Stimulated activated CD8-positive, alpha-beta memory T cell treated with anti-CD3 and anti-CD28 coated beads, Interleukin-7, amount 100 ng/mL, for 48 hours (primary cell): ENCODE data around the gene PACRG.

ENCODE experiments used
- DNase-seq, 2 donors: peaks; one replicate each; pipeline ENCODE4 v3.0.0-alpha.2; 2020; ENCODE audit warnings: low read depth in 1 of 2; ENCODE audit errors: extremely low read depth in 1 of 2

Gene PACRG

GRCh38 chr6:163063561-163063960 lies 335.8 kb downstream of the PACRG start:
- no peak for DNase-seq

- no peak for DNase-seq
Measured at GRCh38 chr6:163064397-163064796, 336.6 kb downstream of the PACRG start.

- no peak for DNase-seq
Measured at GRCh38 chr6:163066200-163066599, 338.4 kb downstream of the PACRG start.

GRCh38 chr6:163077134-163077533 lies 349.4 kb downstream of the PACRG start:
- DNase-seq, result no peak

GRCh38 chr6:163078712-163079111 lies 350.9 kb downstream of the PACRG start:
- no peak for DNase-seq

- no peak for DNase-seq
Measured at GRCh38 chr6:163080228-163080627, 352.5 kb downstream of the PACRG start.

- no peak for DNase-seq
Measured at GRCh38 chr6:163083141-163083540, 355.4 kb downstream of the PACRG start.

GRCh38 chr6:163085426-163085825 lies 357.7 kb downstream of the PACRG start:
- DNase-seq, result no peak

- no peak for DNase-seq
Measured at GRCh38 chr6:163085861-163086623, 358.3 kb downstream of the PACRG start.

- DNase-seq, result no peak
Measured at GRCh38 chr6:163086624-163086920, 358.8 kb downstream of the PACRG start.

GRCh38 chr6:163087981-163088380 lies 360.2 kb downstream of the PACRG start:
- DNase-seq, result no peak

- DNase-seq, result no peak
Measured at GRCh38 chr6:163092876-163093275, 365.1 kb downstream of the PACRG start.

GRCh38 chr6:163094881-163095280 lies 367.1 kb downstream of the PACRG start:
- no peak for DNase-seq

- no peak for DNase-seq
Measured at GRCh38 chr6:163095401-163095800, 367.6 kb downstream of the PACRG start.

GRCh38 chr6:163098827-163099479 lies 371.2 kb downstream of the PACRG start:
- no peak for DNase-seq

GRCh38 chr6:163099621-163100171 lies 371.9 kb downstream of the PACRG start:
- no peak for DNase-seq

- no peak for DNase-seq
Measured at GRCh38 chr6:163100259-163100658, 372.5 kb downstream of the PACRG start.

- DNase-seq, result no peak
Measured at GRCh38 chr6:163113358-163113962, 385.7 kb downstream of the PACRG start.

GRCh38 chr6:163118941-163119340 lies 391.2 kb downstream of the PACRG start:
- no peak for DNase-seq

- no peak for DNase-seq
Measured at GRCh38 chr6:163120223-163120622, 392.4 kb downstream of the PACRG start.

GRCh38 chr6:163121270-163121669 lies 393.5 kb downstream of the PACRG start:
- no peak for DNase-seq

- DNase-seq, result no peak
Measured at GRCh38 chr6:163122365-163122764, 394.6 kb downstream of the PACRG start.
